Esophagus squamous epithelium (tissue), 4 donors: ENCODE measurements around the gene SEBOX.

Experiments used
- POLR2A ChIP-seq, 4 donors: fragments of 450-650 bp; IDR thresholded peaks; one replicate each; pipeline ENCODE4 v1.6.1; 2017; ENCODE audit warnings: antibody characterized with exemption in 4 of 4, mild to moderate bottlenecking in 4 of 4, moderate library complexity in 3 of 4
- TF ChIP-seq, protein P1 (sequence below), 6 experiments: fragments of 450-650 bp in 4 of 6; fragments of 200-600 bp in 2 of 6; sonication (generic) in 2 of 6; IDR thresholded peaks; one replicate each; pipeline ENCODE4 v1.5.1; 2016 to 2019; ENCODE audit warnings: antibody characterized with exemption in 6 of 6, mild to moderate bottlenecking in 4 of 6, moderate library complexity in 4 of 6

- TF ChIP-seq, protein P1, sequence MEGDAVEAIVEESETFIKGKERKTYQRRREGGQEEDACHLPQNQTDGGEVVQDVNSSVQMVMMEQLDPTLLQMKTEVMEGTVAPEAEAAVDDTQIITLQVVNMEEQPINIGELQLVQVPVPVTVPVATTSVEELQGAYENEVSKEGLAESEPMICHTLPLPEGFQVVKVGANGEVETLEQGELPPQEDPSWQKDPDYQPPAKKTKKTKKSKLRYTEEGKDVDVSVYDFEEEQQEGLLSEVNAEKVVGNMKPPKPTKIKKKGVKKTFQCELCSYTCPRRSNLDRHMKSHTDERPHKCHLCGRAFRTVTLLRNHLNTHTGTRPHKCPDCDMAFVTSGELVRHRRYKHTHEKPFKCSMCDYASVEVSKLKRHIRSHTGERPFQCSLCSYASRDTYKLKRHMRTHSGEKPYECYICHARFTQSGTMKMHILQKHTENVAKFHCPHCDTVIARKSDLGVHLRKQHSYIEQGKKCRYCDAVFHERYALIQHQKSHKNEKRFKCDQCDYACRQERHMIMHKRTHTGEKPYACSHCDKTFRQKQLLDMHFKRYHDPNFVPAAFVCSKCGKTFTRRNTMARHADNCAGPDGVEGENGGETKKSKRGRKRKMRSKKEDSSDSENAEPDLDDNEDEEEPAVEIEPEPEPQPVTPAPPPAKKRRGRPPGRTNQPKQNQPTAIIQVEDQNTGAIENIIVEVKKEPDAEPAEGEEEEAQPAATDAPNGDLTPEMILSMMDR (IDR thresholded peaks at IDR 0.05) = no peak
- TF ChIP-seq POLR2A (IDR thresholded peaks at IDR 0.05) = no peak
Observed at GRCh38 chr17:28346199-28346580, 18.8 kb downstream of the SEBOX start.
